Gastrocnemius medialis (tissue), 4 donors: ENCODE data around the gene INPP4B.

ENCODE experiments used
- CTCF ChIP-seq, 5 experiments: fragments of 450-650 bp in 3 of 5; fragments of 200-600 bp in 2 of 5; sonication (generic) in 2 of 5; IDR thresholded peaks in 4 of 5; conservative IDR thresholded peaks in 1 of 5; 1 replicate in 4 of 5; 2 replicates in 1 of 5; pipeline ENCODE4 v1.5.1; 2016 to 2019; ENCODE audit warnings: antibody characterized with exemption in 5 of 5, mild to moderate bottlenecking in 3 of 5, moderate library complexity in 3 of 5
- POLR2A ChIP-seq, 2 donors: fragments of 450-650 bp; IDR thresholded peaks; one replicate each; pipeline ENCODE4 v1.6.1; 2017; ENCODE audit warnings: antibody characterized with exemption in 2 of 2, mild to moderate bottlenecking in 2 of 2, moderate library complexity in 2 of 2

GRCh38 chr4:142556570-142557238 is 289.4 kb downstream of the INPP4B start:
- TF ChIP-seq POLR2A (IDR thresholded peaks at IDR 0.05) (no peak), CTCF (IDR thresholded peaks at IDR 0.05 in 4 of 5, conservative IDR thresholded peaks at IDR 0.05 in 1 of 5) (no peak)
